Measurements from ENCODE around the gene PRRX2. TPM values are rescaled to one million over a fixed set of nuclear protein-coding genes. Genes with fewer than 3 reads are reported as not detected.

The PRRX2 gene
- total RNA-seq, 4 donors from 2014 or later: 9.6 to 32.1 (median 14.9) TPM

DNA sequence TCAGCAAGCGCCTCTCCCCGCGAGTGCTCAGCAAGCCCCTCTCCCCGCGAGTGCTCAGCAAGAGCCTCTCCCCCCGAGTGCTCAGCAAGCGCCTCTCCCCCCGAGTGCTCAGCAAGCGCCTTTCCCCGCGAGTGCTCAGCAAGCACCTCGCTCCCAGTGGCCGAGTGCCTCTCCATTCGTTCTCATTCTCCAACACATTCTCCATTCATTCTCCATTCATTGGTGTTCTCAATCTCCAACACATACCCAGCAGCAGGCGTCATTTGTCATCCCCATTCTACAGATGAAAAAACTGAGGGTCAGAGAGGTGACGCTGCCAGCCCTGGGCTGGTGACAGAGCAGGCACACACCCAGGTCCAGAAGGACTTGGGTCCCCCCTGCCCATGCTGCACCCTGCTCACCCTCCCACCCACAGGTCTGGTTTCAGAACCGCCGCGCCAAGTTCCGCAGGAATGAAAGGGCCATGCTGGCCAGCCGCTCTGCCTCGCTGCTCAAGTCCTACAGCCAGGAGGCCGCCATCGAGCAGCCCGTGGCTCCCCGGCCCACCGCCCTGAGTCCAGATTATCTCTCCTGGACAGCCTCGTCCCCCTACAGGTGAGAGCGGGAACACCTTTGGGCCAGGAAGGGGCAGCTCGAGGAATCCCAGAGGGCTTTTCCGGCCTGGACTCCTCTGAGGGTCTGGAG lies 54.9 kb downstream of the PRRX2 start:
- TF ChIP-seq POLR2A (IDR thresholded peaks at IDR 0.05): no peak
- TF ChIP-seq EP300 (IDR thresholded peaks at IDR 0.05): no peak
- no peak for TF ChIP-seq CTCF (IDR thresholded peaks at IDR 0.05)
- H3K9me3 ChIP-seq: no peaks in the 10 kb centered on the region
- WGBS, 2 donors: 85 to 88% methylated on average over 30 to 31 of the region's 31 CpGs
- H3K36me3 ChIP-seq: no peaks in the 10 kb centered on the region
- H3K27ac ChIP-seq: no peak overlapping the region
- H3K4me3 ChIP-seq: no peak overlapping the region
- H3K27me3 ChIP-seq: no peaks in the 10 kb centered on the region
- DNase-seq (ENCODE audit: low spot score in 2 of 2): no peak
- H3K4me1 ChIP-seq: peaks cover 0 to 3% (median 0%) of the 10 kb centered on the region in 4 donors

- no peak for DNase-seq (ENCODE audit: low spot score in 2 of 2)
- Histone ChIP-seq H3K36me3 (no peaks in the 10 kb centered on the region), H3K4me1 (peaks cover 0 to 10% (median 0%) of the 10 kb centered on the region in 4 donors), H3K9me3 (no peaks in the 10 kb centered on the region), H3K4me3 (no peak overlapping the region), H3K27me3 (no peaks in the 10 kb centered on the region), H3K27ac (no peak overlapping the region)
- 82 to 86% methylated on average over 25 of the region's 25 CpGs for WGBS, 2 donors
- no peak for TF ChIP-seq EP300 (IDR thresholded peaks at IDR 0.05)
These were observed 55.6 kb downstream of the PRRX2 start for GRCh38 chr9:129720865-129721545.

DNA sequence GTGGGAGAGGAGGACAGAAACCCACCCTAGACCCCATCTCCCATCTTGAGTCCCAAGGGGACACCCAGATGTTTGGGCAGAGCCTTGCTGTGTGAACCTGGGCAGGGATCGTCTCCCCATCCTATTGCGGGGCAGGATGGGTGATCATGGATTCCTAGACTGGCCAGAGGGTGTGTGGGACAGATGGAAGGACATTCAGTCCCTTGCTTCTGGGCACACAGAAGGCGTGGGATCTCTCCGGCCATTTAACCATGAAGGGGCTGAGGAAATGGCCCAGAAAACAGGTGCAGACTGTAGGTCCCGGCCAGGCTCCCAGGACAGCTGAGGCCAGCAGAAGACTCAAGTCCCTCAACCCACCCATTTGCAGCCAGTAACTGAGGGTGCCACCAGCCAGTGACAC lies 57.5 kb downstream of the PRRX2 start:
- peaks cover 0 to 23% (median 0%) of the 10 kb centered on the region in 4 donors for H3K4me1 ChIP-seq
- WGBS, 2 donors: 78 to 91% methylated on average over 5 of the region's 5 CpGs
- DNase-seq (ENCODE audit: low spot score in 2 of 2): no peak
- H3K9me3 ChIP-seq: no peaks in the 10 kb centered on the region
- H3K27me3 ChIP-seq: no peaks in the 10 kb centered on the region
- TF ChIP-seq CTCF (IDR thresholded peaks at IDR 0.05): no peak
- H3K4me3 ChIP-seq: no peak overlapping the region
- H3K36me3 ChIP-seq: no peaks in the 10 kb centered on the region
- H3K27ac ChIP-seq: no peak overlapping the region

- no peak overlapping the region for H3K27ac ChIP-seq
- DNase-seq (ENCODE audit: low spot score in 2 of 2): no peak
- WGBS, 2 donors: 82 to 86% methylated on average over 16 of the region's 16 CpGs
- no peaks in the 10 kb centered on the region for H3K36me3 ChIP-seq
- H3K4me3 ChIP-seq: no peak overlapping the region
- H3K9me3 ChIP-seq: no peaks in the 10 kb centered on the region
- H3K27me3 ChIP-seq: no peaks in the 10 kb centered on the region
- peaks cover 0 to 23% (median 0%) of the 10 kb centered on the region in 4 donors for H3K4me1 ChIP-seq
- TF ChIP-seq CTCF (IDR thresholded peaks at IDR 0.05): no peak
- no peak for TF ChIP-seq EP300 (IDR thresholded peaks at IDR 0.05)
- no peak for TF ChIP-seq POLR2A (IDR thresholded peaks at IDR 0.05)
These were observed 59.2 kb downstream of the PRRX2 start for GRCh38 chr9:129724456-129725190.

GRCh38 chr9:129725795-129726251 lies 60.4 kb downstream of the PRRX2 start:
- Histone ChIP-seq H3K27me3 (peaks cover 0 to 7% of the 10 kb centered on the region in 2 donors), H3K4me1 (peaks cover 0 to 23% (median 0%) of the 10 kb centered on the region in 4 donors), H3K9me3 (no peaks in the 10 kb centered on the region), H3K4me3 (no peak overlapping the region), H3K36me3 (no peaks in the 10 kb centered on the region), H3K27ac (peak overlapping the region in 2 of 4 donors; percentile 5 to 40)
- WGBS, 2 donors: 18 to 27% methylated on average over 3 to 10 of the region's 10 CpGs
- no peak for DNase-seq (ENCODE audit: low spot score in 2 of 2)
- TF ChIP-seq CTCF (IDR thresholded peaks at IDR 0.05): no peak
- no peak for TF ChIP-seq EP300 (IDR thresholded peaks at IDR 0.05)
- no peak for TF ChIP-seq POLR2A (IDR thresholded peaks at IDR 0.05)
